Vagina (tissue), 2 donors: ENCODE measurements around the gene E2F6. TPM values are rescaled to one million over a fixed set of nuclear protein-coding genes. Genes with fewer than 3 reads are reported as not detected.

Experiments used
- DNase-seq, 2 donors: peaks; one replicate each; pipeline ENCODE4 v3.0.0-alpha.2; 2017; ENCODE audit errors: extremely low spot score in 2 of 2
- H3K27ac ChIP-seq: fragments of 200-600 bp; sonication (generic); one replicate; pipeline ENCODE4 v1.5.1; 2019
- H3K27me3 ChIP-seq: fragments of 200-600 bp; sonication (generic); one replicate; pipeline ENCODE4 v1.5.1; 2019
- H3K36me3 ChIP-seq, 2 donors: fragments of 200-600 bp; sonication (generic); one replicate each; pipeline ENCODE4 v1.5.1; 2017 to 2019
- H3K4me1 ChIP-seq: fragments of 200-600 bp; sonication (generic); one replicate; pipeline ENCODE4 v1.5.1; 2019
- H3K4me3 ChIP-seq, 2 donors: fragments of 200-600 bp; sonication (generic); 1 replicate in 1 of 2; 2 replicates in 1 of 2; pipeline ENCODE4 v1.5.1; 2016 to 2019
- H3K9me3 ChIP-seq: fragments of 200-600 bp; sonication (generic); one replicate; pipeline ENCODE4 v1.5.1; 2019
- CTCF ChIP-seq, 3 experiments: fragments of 450-650 bp in 2 of 3; fragments of 200-600 bp in 1 of 3; sonication (generic) in 1 of 3; IDR thresholded peaks; one replicate each; pipeline ENCODE4 v1.5.1; 2017 to 2019; ENCODE audit warnings: antibody characterized with exemption in 3 of 3, mild to moderate bottlenecking in 2 of 3, moderate library complexity in 2 of 3
- POLR2A ChIP-seq, 2 donors: fragments of 450-650 bp; IDR thresholded peaks; one replicate each; pipeline ENCODE4 v1.6.1; 2017; ENCODE audit warnings: antibody characterized with exemption in 2 of 2, mild to moderate bottlenecking in 2 of 2, moderate library complexity in 2 of 2
- POLR2AphosphoS5 ChIP-seq, 2 donors: sonication (generic); formaldehyde crosslinking; IDR thresholded peaks; one replicate each; pipeline ENCODE4 v1.9.0; 2017; ENCODE audit warnings: antibody characterized with exemption in 2 of 2, mild to moderate bottlenecking in 2 of 2, low read depth in 1 of 2; ENCODE audit not compliant: insufficient read depth in 1 of 2
- intact Hi-C: fragments of 100-400 bp; cut with DNase I; formaldehyde crosslinking; loops from one replicate; pipeline ENCODE4 v1.15.1; 2023
- total RNA-seq: library from RNA; depleted of rRNA; stranded (reverse); fragments of >200 nt; gene quantifications from one replicate; pipeline ENCODE4 v1.2.3, GENCODE V29; 2016

The E2F6 gene
- total RNA-seq, 1 donor from 2014 or later, result 9.1 TPM

GRCh38 chr2:11396467-11397445 lies 69.2 kb downstream of the E2F6 start:
- Histone ChIP-seq H3K27ac (no peak overlapping the region), H3K27me3 (no peaks in the 10 kb centered on the region), H3K4me3 (no peak overlapping the region), H3K36me3 (no peaks in the 10 kb centered on the region), H3K4me1 (peaks cover 12% of the 10 kb centered on the region), H3K9me3 (no peaks in the 10 kb centered on the region)
- intact Hi-C loops, result no loop called here
- DNase-seq, result no peak
- TF ChIP-seq CTCF (IDR thresholded peaks at IDR 0.05) (no peak), POLR2A (IDR thresholded peaks at IDR 0.05) (no peak), POLR2AphosphoS5 (IDR thresholded peaks at IDR 0.05; ENCODE audit: insufficient read depth in 1 of 2, low read depth in 1 of 2) (no peak)

GRCh38 chr2:11396021-11396420 lies 69.9 kb downstream of the E2F6 start:
- Histone ChIP-seq H3K27ac (no peak overlapping the region), H3K36me3 (no peaks in the 10 kb centered on the region), H3K4me3 (no peak overlapping the region), H3K27me3 (no peaks in the 10 kb centered on the region), H3K9me3 (no peaks in the 10 kb centered on the region), H3K4me1 (peaks cover 18% of the 10 kb centered on the region)
- intact Hi-C loops, result no loop called here
- TF ChIP-seq CTCF (IDR thresholded peaks at IDR 0.05), result no peak
- TF ChIP-seq POLR2A (IDR thresholded peaks at IDR 0.05), result no peak
- no peak for TF ChIP-seq POLR2AphosphoS5 (IDR thresholded peaks at IDR 0.05; ENCODE audit: insufficient read depth in 1 of 2, low read depth in 1 of 2)
- no peak for DNase-seq

- no peak overlapping the region for H3K27ac ChIP-seq
Observed at GRCh38 chr2:11395389-11395788, 70.6 kb downstream of the E2F6 start.

More at GRCh38 chr2:11395389-11395788, 70.6 kb downstream of the E2F6 start:
- DNase-seq, result no peak
- Histone ChIP-seq H3K27me3 (no peaks in the 10 kb centered on the region), H3K4me3 (no peak overlapping the region), H3K36me3 (no peaks in the 10 kb centered on the region), H3K4me1 (peaks cover 18% of the 10 kb centered on the region), H3K9me3 (no peaks in the 10 kb centered on the region)
- intact Hi-C loops, result no loop called here
- no peak for TF ChIP-seq POLR2AphosphoS5 (IDR thresholded peaks at IDR 0.05; ENCODE audit: insufficient read depth in 1 of 2, low read depth in 1 of 2)
- no peak for TF ChIP-seq POLR2A (IDR thresholded peaks at IDR 0.05)
- no peak for TF ChIP-seq CTCF (IDR thresholded peaks at IDR 0.05)

Other genes with a start within 250 kb of the E2F6 start
- gene ROCK2, start 121.5 kb downstream of the E2F6 start, total RNA-seq, result 49.4 TPM
- 35.4 TPM for gene GREB1, start 67.9 kb upstream of the E2F6 start, total RNA-seq
- not detected for gene NTSR2, start 204.0 kb upstream of the E2F6 start, total RNA-seq